Liver (tissue), 3 donors: Measurements from ENCODE around the gene RBM38.

Experiments used
- EGR1 ChIP-seq, 2 donors: IDR thresholded peaks; 2 replicates each; pipeline ENCODE4 v1.6.1; 2016 to 2018; ENCODE audit warnings: antibody characterized with exemption in 2 of 2, low read depth in 2 of 2
- FOXA1 ChIP-seq: IDR thresholded peaks from 2 replicates; pipeline ENCODE4 v1.6.1; 2016; ENCODE audit warnings: antibody characterized with exemption
- GABPA ChIP-seq, 2 donors: IDR thresholded peaks in 1 of 2; conservative IDR thresholded peaks in 1 of 2; 2 replicates each; pipeline ENCODE4 v1.6.1; 2016; ENCODE audit warnings: antibody characterized with exemption in 2 of 2, mild to moderate bottlenecking in 1 of 2, moderate library complexity in 1 of 2
- JUND ChIP-seq, 2 donors: IDR thresholded peaks; 2 replicates each; pipeline ENCODE4 v1.6.1; 2016; ENCODE audit warnings: antibody characterized with exemption in 2 of 2
- NR2F2 ChIP-seq: IDR thresholded peaks from 2 replicates; pipeline ENCODE4 v1.6.1; 2016; ENCODE audit warnings: antibody characterized with exemption
- RAD21 ChIP-seq, 2 donors: IDR thresholded peaks; 2 replicates each; pipeline ENCODE4 v1.6.1; 2016; ENCODE audit warnings: antibody characterized with exemption in 2 of 2, mild to moderate bottlenecking in 2 of 2
- RXRA ChIP-seq, 2 donors: IDR thresholded peaks; 2 replicates each; pipeline ENCODE4 v1.6.1; 2017 to 2018; ENCODE audit warnings: antibody characterized with exemption in 2 of 2, mild to moderate bottlenecking in 1 of 2
- TAF1 ChIP-seq: conservative IDR thresholded peaks from 2 replicates; pipeline ENCODE4 v1.6.1; 2016; ENCODE audit warnings: antibody characterized with exemption, mild to moderate bottlenecking
- YY1 ChIP-seq: IDR thresholded peaks from 2 replicates; pipeline ENCODE4 v1.6.1; 2016; ENCODE audit warnings: antibody characterized with exemption, mild to moderate bottlenecking
- TF ChIP-seq, protein P1 (sequence below): fragments of 150-350 bp; IDR thresholded peaks from 2 replicates; pipeline ENCODE4 v1.5.1; 2017; ENCODE audit warnings: improper control_type of control experiment, low read depth, low read length; ENCODE audit not compliant: missing input control
- TF ChIP-seq, protein P2 (sequence below): IDR thresholded peaks from 2 replicates; pipeline ENCODE4 v1.6.1; 2016; ENCODE audit warnings: antibody characterized with exemption, mild to moderate bottlenecking
- TF ChIP-seq, protein P3 (sequence below): IDR thresholded peaks from 2 replicates; pipeline ENCODE4 v1.6.1; 2016; ENCODE audit warnings: antibody characterized with exemption
- TF ChIP-seq, protein P4 (sequence below): IDR thresholded peaks from 2 replicates; pipeline ENCODE4 v1.6.1; 2016; ENCODE audit warnings: antibody characterized with exemption
- donor health status: healthy.
- donor health status: healthy.

DNA sequence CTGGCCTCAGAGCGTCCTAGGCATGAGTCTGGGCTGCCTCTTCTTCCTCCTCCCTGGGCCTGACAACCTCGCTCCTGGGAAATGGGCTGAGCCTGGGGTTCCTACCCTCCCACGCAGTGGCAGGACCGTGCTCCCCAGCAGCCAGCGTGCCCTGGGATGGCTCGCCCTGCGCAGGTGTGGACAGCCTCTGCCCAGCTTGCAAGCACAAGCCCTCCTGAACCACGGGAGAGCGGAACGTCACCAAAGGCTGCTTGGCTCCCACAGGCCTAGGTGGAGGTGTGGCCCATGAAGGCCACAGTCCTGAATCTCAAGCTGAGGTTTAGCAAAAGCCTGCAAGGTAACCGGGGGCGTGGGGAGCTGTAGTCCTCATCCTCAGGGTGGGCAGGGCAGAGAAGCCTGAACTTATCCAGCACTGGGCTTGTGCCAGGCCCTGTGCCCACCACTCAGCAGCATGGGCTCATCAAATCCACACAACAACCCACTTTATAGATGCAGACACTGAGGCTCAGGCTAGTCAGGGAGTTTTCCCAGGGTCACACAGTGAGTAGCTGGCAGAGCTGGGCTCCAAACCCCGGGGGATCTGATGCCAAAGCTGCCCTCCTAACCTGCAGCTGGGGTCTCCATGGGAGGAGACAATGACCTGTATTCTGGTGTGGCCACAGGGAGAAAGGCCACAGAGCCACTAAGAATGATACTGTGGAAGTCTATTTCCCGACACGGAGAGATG, 25.3 kb downstream of the RBM38 start:
- TF ChIP-seq, protein P1, sequence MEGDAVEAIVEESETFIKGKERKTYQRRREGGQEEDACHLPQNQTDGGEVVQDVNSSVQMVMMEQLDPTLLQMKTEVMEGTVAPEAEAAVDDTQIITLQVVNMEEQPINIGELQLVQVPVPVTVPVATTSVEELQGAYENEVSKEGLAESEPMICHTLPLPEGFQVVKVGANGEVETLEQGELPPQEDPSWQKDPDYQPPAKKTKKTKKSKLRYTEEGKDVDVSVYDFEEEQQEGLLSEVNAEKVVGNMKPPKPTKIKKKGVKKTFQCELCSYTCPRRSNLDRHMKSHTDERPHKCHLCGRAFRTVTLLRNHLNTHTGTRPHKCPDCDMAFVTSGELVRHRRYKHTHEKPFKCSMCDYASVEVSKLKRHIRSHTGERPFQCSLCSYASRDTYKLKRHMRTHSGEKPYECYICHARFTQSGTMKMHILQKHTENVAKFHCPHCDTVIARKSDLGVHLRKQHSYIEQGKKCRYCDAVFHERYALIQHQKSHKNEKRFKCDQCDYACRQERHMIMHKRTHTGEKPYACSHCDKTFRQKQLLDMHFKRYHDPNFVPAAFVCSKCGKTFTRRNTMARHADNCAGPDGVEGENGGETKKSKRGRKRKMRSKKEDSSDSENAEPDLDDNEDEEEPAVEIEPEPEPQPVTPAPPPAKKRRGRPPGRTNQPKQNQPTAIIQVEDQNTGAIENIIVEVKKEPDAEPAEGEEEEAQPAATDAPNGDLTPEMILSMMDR: no peak
- TF ChIP-seq, protein P2, sequence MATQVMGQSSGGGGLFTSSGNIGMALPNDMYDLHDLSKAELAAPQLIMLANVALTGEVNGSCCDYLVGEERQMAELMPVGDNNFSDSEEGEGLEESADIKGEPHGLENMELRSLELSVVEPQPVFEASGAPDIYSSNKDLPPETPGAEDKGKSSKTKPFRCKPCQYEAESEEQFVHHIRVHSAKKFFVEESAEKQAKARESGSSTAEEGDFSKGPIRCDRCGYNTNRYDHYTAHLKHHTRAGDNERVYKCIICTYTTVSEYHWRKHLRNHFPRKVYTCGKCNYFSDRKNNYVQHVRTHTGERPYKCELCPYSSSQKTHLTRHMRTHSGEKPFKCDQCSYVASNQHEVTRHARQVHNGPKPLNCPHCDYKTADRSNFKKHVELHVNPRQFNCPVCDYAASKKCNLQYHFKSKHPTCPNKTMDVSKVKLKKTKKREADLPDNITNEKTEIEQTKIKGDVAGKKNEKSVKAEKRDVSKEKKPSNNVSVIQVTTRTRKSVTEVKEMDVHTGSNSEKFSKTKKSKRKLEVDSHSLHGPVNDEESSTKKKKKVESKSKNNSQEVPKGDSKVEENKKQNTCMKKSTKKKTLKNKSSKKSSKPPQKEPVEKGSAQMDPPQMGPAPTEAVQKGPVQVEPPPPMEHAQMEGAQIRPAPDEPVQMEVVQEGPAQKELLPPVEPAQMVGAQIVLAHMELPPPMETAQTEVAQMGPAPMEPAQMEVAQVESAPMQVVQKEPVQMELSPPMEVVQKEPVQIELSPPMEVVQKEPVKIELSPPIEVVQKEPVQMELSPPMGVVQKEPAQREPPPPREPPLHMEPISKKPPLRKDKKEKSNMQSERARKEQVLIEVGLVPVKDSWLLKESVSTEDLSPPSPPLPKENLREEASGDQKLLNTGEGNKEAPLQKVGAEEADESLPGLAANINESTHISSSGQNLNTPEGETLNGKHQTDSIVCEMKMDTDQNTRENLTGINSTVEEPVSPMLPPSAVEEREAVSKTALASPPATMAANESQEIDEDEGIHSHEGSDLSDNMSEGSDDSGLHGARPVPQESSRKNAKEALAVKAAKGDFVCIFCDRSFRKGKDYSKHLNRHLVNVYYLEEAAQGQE: no peak
- no peak for TF ChIP-seq EGR1 (IDR thresholded peaks at IDR 0.05; ENCODE audit: low read depth in 2 of 2)
- no peak for TF ChIP-seq GABPA (IDR thresholded peaks at IDR 0.05 in 1 of 2, conservative IDR thresholded peaks at IDR 0.05 in 1 of 2)
- TF ChIP-seq TAF1: no peak
- no peak for TF ChIP-seq FOXA1
- TF ChIP-seq, protein P3, sequence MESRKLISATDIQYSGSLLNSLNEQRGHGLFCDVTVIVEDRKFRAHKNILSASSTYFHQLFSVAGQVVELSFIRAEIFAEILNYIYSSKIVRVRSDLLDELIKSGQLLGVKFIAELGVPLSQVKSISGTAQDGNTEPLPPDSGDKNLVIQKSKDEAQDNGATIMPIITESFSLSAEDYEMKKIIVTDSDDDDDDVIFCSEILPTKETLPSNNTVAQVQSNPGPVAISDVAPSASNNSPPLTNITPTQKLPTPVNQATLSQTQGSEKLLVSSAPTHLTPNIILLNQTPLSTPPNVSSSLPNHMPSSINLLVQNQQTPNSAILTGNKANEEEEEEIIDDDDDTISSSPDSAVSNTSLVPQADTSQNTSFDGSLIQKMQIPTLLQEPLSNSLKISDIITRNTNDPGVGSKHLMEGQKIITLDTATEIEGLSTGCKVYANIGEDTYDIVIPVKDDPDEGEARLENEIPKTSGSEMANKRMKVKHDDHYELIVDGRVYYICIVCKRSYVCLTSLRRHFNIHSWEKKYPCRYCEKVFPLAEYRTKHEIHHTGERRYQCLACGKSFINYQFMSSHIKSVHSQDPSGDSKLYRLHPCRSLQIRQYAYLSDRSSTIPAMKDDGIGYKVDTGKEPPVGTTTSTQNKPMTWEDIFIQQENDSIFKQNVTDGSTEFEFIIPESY: no peak
- TF ChIP-seq JUND (IDR thresholded peaks at IDR 0.05): no peak
- no peak for TF ChIP-seq NR2F2
- TF ChIP-seq, protein P4, sequence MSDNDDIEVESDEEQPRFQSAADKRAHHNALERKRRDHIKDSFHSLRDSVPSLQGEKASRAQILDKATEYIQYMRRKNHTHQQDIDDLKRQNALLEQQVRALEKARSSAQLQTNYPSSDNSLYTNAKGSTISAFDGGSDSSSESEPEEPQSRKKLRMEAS: no peak
- TF ChIP-seq YY1: no peak
- no peak for TF ChIP-seq RAD21 (IDR thresholded peaks at IDR 0.05)
- no peak for TF ChIP-seq RXRA (IDR thresholded peaks at IDR 0.05)
